LNCaP clone FGC (cell line): Measurements from ENCODE around the gene MOBP.
"Not testable (repeated sequence)": the region's sequence is repeated elsewhere in the genome, so short reads cannot be mapped to it uniquely, and the experiment has no call there.

Source experiments
- DNase-seq: peaks from one replicate; pipeline ENCODE4 v3.0.0-alpha.2; 2011; ENCODE audit warnings: low read depth
- H3K4me3 ChIP-seq: 2 replicates; pipeline ENCODE4 v1.5.1; 2011; ENCODE audit warnings: mild to moderate bottlenecking, low read depth, low read length, control low read depth
- CTCF ChIP-seq: IDR thresholded peaks from 2 replicates; pipeline ENCODE4 v1.5.1; 2012; ENCODE audit warnings: mild to moderate bottlenecking; ENCODE audit not compliant: control insufficient read depth, insufficient read depth; ENCODE audit errors: extremely low read depth

Gene MOBP, protein sequence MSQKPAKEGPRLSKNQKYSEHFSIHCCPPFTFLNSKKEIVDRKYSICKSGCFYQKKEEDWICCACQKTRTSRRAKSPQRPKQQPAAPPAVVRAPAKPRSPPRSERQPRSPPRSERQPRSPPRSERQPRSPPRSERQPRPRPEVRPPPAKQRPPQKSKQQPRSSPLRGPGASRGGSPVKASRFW

DNA sequence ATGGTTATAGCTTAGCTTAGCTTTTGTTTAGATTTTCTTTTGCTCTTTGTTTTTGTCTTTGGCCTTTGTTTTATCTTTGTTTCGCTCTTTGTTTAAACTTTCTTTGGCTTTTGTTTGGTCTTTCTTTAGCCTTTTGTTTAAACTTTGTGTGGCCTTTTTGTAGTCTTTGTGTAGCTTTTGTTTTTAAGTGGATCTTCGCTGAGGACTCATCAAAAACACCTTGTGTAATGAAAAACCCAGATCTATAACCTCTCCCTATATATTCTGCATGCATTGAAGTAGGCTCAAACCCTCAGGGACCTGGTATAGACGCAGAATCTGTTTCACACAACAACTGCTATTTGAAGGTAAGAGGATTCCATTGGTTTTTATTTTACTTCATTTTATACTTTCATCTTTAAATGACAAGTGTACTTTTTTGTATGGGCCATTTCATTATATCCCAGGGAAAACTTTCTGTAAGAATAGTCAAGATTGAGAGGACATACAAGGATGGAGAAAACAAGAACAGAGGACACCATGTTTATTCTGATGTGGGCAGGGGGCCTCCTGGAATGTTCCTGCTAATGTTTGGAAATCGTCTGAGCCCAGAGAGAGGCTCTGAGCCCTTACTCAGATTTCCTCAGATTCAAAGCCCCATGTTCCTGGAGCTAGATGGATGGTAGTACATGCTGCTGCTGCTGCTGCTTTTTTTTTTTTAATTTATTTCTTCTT is at the start of gene MOBP:
Gene MOBP (plus strand): TSS at position 287 of the 714 bp plus-strand sequence. CDS start 34,390 bp downstream, outside the sequence.
- H3K4me3 ChIP-seq = no peak within 1 kb of the TSS
- no peak for TF ChIP-seq CTCF
- no peak for DNase-seq

DNA sequence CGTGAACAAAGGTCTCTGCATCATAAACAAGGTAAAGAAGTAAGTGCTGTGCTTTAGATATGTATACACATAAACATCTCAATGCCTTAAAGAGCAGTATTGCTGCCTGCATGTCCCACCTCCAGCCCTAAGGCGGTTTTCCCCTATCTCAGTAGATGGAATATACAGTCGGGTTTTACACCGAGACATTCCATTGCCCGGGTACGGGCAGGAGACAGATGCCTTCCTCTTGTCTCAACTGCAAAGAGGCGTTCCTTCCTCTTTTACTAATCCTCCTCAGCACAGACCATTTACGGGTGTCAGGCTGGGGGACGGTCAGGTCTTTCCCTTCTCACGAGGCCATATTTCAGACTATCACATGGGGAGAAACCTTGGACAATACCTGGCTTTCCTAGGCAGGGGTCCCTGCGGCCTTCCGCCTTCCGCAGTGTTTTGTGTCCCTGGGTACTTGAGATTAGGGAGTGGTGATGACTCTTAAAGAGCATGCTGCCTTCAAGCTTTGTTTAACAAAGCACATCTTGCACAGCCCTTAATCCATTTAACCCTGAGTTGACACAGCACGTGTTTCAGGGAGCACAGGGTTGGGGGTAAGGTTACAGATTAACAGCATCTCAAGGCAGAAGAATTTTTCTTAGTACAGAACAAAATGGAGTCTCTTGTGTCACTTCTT is 48.8 kb upstream of the MOBP start:
- H3K4me3 ChIP-seq, DNase-seq: not testable (repeated sequence)

GRCh38 chr3:39419742-39420315 is 47.7 kb upstream of the MOBP start:
- DNase-seq = peak; percentile 66
- TF ChIP-seq CTCF = no peak
- H3K4me3 ChIP-seq = no peak overlapping the region

DNA sequence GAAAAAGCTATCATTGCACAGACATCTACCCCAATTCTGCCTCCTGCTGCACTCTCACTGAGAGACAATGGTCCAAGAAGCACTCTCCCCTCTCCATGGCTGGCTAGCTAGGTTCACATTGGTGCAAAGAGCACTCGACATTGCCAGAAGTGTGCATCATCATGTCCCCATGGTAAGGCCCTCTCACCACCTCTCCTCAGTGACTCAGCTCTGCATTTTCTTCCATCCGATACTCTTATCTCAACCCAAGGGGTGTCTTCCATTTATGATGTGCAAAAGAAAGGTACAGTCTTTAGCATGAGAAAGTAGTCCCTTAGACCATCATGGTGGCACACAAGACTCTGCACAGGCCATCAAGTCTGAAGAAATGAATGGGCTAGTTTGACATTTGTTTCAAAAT is 46.9 kb upstream of the MOBP start:
- no peak overlapping the region for H3K4me3 ChIP-seq
- no peak for TF ChIP-seq CTCF
- DNase-seq = no peak

DNA sequence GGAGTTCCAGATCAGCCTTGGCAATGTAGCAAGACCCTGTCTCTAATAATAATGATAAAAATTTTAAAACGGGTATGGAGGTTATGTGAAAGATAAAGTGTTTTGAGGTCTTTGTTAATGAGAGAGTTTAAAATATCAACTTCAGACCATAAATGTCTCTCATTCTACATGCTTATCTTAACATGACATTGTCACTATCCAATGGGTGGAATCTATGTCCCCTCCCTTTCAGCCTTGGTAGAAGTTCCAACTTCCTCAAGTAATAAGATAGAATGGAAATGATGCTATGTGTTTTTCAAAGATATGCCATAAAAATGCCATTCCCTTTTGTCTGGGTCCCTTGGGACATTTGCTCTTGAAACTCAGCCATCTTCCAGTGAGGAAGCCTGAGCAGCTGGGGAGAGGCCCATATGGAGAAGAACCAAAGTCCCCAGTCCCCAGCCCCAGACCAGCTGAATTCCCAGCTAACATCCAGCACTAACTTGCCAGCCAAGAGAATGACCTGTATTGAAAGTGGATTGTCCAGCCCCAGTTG is 44.0 kb upstream of the MOBP start:
- no peak for TF ChIP-seq CTCF
- no peak for DNase-seq
- H3K4me3 ChIP-seq = no peak overlapping the region

GRCh38 chr3:39426312-39426711 is 41.2 kb upstream of the MOBP start:
- TF ChIP-seq CTCF = no peak
- H3K4me3 ChIP-seq = no peak overlapping the region
- no peak for DNase-seq

DNA sequence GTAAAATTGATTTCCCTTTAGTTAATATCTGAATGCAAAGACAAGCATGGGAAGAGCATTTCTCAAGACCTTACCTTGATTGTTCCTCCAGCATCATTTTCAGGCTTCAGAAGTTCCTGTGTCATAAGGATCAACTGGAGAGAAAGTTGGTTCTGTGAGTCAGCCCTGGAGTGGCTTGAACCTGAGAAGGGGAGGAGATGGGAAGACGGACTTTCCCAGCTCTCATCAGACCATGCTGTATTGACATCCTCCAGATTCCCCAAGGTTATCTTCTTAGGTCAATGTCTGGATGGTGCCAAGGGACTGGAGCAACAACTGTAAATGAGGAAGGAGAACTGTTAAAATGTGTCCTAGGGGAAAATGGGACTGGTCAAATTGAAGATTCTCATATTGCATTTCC is 40.0 kb upstream of the MOBP start:
- DNase-seq = no peak
- TF ChIP-seq CTCF = no peak

More for the DNA sequence above, 40.0 kb upstream of the MOBP start:
- no peak overlapping the region for H3K4me3 ChIP-seq
